ENCODE measurements around the gene KHSRP. TPM values are rescaled to one million over a fixed set of nuclear protein-coding genes. Genes with fewer than 3 reads are reported as not detected.

KHSRP gene
- total and polyA plus RNA-seq, 10 of the 15 experiments (the other 5 are each of a cell fraction or from before 2014, with no cell fraction given) = 4.8 to 440 (median 82.0) TPM

DNA sequence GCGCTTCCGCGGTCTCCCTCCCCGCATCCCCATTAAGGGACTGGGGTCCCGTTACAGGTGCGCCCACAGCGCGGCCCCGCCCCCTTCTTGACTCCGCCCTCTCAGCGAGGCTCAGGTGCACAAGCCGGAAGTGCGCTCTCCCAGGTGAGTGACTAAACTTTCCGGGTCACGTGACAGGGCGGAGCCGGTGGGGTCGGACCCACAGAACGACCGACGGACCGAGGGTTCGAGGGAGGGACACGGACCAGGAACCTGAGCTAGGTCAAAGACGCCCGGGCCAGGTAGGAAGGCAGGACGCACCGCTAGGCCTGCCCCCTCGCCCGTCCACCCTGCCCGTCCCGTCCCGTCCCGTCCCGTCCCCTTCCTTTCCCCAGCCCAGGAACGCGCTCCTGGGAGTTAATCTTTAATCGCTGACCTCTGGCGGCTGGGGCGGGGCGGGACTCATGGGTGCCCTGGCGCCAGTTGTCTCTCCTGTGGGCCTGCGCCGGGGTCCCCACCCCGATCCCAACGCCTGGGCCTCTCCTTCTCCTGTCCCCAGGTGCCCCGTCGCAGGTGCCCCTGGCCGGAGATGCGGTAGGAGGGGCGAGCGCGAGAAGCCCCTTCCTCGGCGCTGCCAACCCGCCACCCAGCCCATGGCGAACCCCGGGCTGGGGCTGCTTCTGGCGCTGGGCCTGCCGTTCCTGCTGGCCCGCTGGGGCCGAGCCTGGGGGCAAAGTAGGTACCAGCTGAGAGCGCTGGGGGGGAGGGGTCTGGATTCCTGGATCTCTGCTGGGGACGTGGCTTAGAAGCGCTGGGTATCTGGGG lies 39.7 kb upstream of the KHSRP start, which contains the start of gene CRB3:
Gene CRB3, plus strand, starts transcription at position 202 of the 804 bp plus-strand sequence. Its CDS starts 431 bp downstream, at position 633.
- no peak within 1 kb of the TSS; the same call in 1 of the 2 replicates for H3K4me3 ChIP-seq
- ChIA-PET SMC1A (ENCODE audit: uncharacterized antibody, unreplicated experiment) (no interaction called here), RAD21 (ENCODE audit: unreplicated experiment) (no interaction called here), CTCF (interaction anchor here (0.9 kb wide), 1 partner anchor 17 kb away, joined by 4 read pairs; no protein-coding TSS in a partner anchor), POLR2A (no interaction called here)
- H3K27ac ChIP-seq (ENCODE audit: control insufficient read depth, insufficient read depth) = no peak within 1 kb of the TSS
- no peaks in the 10 kb centered on the region for H3K4me1 ChIP-seq (ENCODE audit: control insufficient read depth, insufficient read depth, low read length)
- H3K9ac ChIP-seq (ENCODE audit: control insufficient read depth, insufficient read depth, low read length) = no peak within 1 kb of the TSS
- BruUV-seq (replicated peaks) = no TSS peak
- DNase-seq (ENCODE audit: low read depth, low spot score) = no peak
- H2AFZ ChIP-seq (ENCODE audit: control insufficient read depth, low read depth, low read length) = peak within 1 kb of the TSS; percentile 28; the same call in 1 of the 2 replicates
- H4K20me1 ChIP-seq (ENCODE audit: control insufficient read depth, insufficient read depth) = no peaks in the 10 kb centered on the region
- peaks cover 2% of the 10 kb centered on the region for H3K79me2 ChIP-seq (ENCODE audit: control insufficient read depth, insufficient read depth, low read length)
- peak within 1 kb of the TSS; percentile 59 for H3K4me2 ChIP-seq (ENCODE audit: control insufficient read depth, insufficient read depth)
- H3K27me3 ChIP-seq (replicated peaks in 1 of 2; ENCODE audit: control insufficient read depth in 2 of 2, insufficient read depth in 2 of 2, low read length in 1 of 2) = no peaks in the 10 kb centered on the region
- TF ChIP-seq BHLHE40 (IDR thresholded peaks at IDR 0.05; ENCODE audit: borderline replicate concordance in 1 of 2, low read depth in 2 of 2, low read length in 1 of 2) (peak in 1 of 2 experiments; percentile 82; a peak in 2 of 4 replicates), RAD51 (IDR thresholded peaks at IDR 0.05) (peak; percentile 70; the same call in 1 of the 2 replicates), GABPA (IDR thresholded peaks at IDR 0.05; ENCODE audit: low read depth) (no peak), SMAD5 (IDR thresholded peaks at IDR 0.05; ENCODE audit: low read depth) (no peak)
- TF ChIP-seq, protein P1, sequence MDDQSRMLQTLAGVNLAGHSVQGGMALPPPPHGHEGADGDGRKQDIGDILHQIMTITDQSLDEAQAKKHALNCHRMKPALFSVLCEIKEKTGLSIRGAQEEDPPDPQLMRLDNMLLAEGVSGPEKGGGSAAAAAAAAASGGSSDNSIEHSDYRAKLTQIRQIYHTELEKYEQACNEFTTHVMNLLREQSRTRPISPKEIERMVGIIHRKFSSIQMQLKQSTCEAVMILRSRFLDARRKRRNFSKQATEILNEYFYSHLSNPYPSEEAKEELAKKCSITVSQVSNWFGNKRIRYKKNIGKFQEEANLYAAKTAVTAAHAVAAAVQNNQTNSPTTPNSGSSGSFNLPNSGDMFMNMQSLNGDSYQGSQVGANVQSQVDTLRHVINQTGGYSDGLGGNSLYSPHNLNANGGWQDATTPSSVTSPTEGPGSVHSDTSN (IDR thresholded peaks at IDR 0.05; ENCODE audit: insufficient replicate concordance, low read depth, low read length) = no peak
- TF ChIP-seq, protein P2, sequence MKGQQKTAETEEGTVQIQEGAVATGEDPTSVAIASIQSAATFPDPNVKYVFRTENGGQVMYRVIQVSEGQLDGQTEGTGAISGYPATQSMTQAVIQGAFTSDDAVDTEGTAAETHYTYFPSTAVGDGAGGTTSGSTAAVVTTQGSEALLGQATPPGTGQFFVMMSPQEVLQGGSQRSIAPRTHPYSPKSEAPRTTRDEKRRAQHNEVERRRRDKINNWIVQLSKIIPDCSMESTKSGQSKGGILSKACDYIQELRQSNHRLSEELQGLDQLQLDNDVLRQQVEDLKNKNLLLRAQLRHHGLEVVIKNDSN (IDR thresholded peaks at IDR 0.05; ENCODE audit: borderline replicate concordance, extremely low read length, insufficient read depth, low read depth, low read length) = peak; percentile 82
- 42% methylated on average over 56 of the region's 65 CpGs for WGBS (ENCODE audit: insufficient coverage, insufficient replicate concordance, low lambda C conversion rate, missing lambda C conversion rate)
- no peaks in the 10 kb centered on the region; a peak in 1 of 4 replicates for H3K36me3 ChIP-seq (ENCODE audit: control insufficient read depth in 2 of 2, insufficient read depth in 2 of 2, low read length in 1 of 2)
- ATAC-seq = no peak
- intact Hi-C loops (cut with micrococcal nuclease; ENCODE audit: unreplicated experiment) (no loop called here), in situ Hi-C loops (cut with MboI) (no loop called here)
- no peaks in the 10 kb centered on the region for H3K9me3 ChIP-seq (replicated peaks; ENCODE audit: control insufficient read depth, insufficient read depth, low read length)
- FAIRE-seq = no peak

Data from GM12878 (cell line).